Type B pancreatic cell (in vitro differentiated cells): ENCODE data around the gene XRCC6. TPM values are rescaled to one million over a fixed set of nuclear protein-coding genes. Genes with fewer than 3 reads are reported as not detected.

Source experiments
- DNase-seq: peaks from one replicate; pipeline ENCODE4 v3.0.0; 2021; ENCODE audit warnings: mixed read lengths; ENCODE audit not compliant: unreplicated experiment; ENCODE audit errors: extremely low spot score
- H3K27ac Mint-ChIP-seq: 2 replicates; pipeline ENCODE4 v1.8.0; 2021; ENCODE audit warnings: mild to moderate bottlenecking, mixed read lengths
- H3K27me3 Mint-ChIP-seq: 2 replicates; pipeline ENCODE4 v1.8.0; 2021; ENCODE audit warnings: mixed read lengths
- H3K36me3 Mint-ChIP-seq: 2 replicates; pipeline ENCODE4 v1.8.0; 2021; ENCODE audit warnings: mixed read lengths
- H3K4me1 Mint-ChIP-seq: one replicate; pipeline ENCODE4 v1.8.0; 2021; ENCODE audit warnings: mixed read lengths; ENCODE audit not compliant: unreplicated experiment
- H3K4me3 Mint-ChIP-seq: 2 replicates; pipeline ENCODE4 v1.8.0; 2021; ENCODE audit warnings: mild to moderate bottlenecking, mixed read lengths
- H3K9me3 Mint-ChIP-seq: 2 replicates; pipeline ENCODE4 v1.8.0; 2021; ENCODE audit warnings: mixed read lengths
- CTCF ChIP-seq: fragments of 200-600 bp; sonication (generic); conservative IDR thresholded peaks from 2 replicates; pipeline ENCODE4 v1.5.0; 2021; ENCODE audit warnings: antibody characterized with exemption, mild to moderate bottlenecking
- total RNA-seq: library from RNA; stranded (reverse); gene quantifications from 2 replicates; pipeline ENCODE4 v1.2.1, GENCODE V29; 2021; ENCODE audit warnings: low replicate concordance

Gene XRCC6
- total RNA-seq, 1 donor from 2014 or later: 302 TPM

- H3K36me3 Mint-ChIP-seq: no peaks in the 10 kb centered on the region
- no peak for DNase-seq
- peak overlapping the region; percentile 26 for H3K27ac Mint-ChIP-seq
- no peaks in the 10 kb centered on the region for H3K27me3 Mint-ChIP-seq
- H3K9me3 Mint-ChIP-seq: no peaks in the 10 kb centered on the region
- peak; percentile 76 for TF ChIP-seq CTCF
- no peak overlapping the region for H3K4me3 Mint-ChIP-seq
- peaks cover 5% of the 10 kb centered on the region for H3K4me1 Mint-ChIP-seq
Observed at GRCh38 chr22:41596776-41597634, 24.1 kb upstream of the XRCC6 start.

GRCh38 chr22:41597635-41597953 lies 23.5 kb upstream of the XRCC6 start:
- peaks cover 5% of the 10 kb centered on the region for H3K4me1 Mint-ChIP-seq
- no peaks in the 10 kb centered on the region for H3K9me3 Mint-ChIP-seq
- H3K4me3 Mint-ChIP-seq: no peak overlapping the region
- H3K27ac Mint-ChIP-seq: peak overlapping the region; percentile 26
- no peak for TF ChIP-seq CTCF
- DNase-seq: no peak
- H3K36me3 Mint-ChIP-seq: peaks cover 3% of the 10 kb centered on the region
- H3K27me3 Mint-ChIP-seq: no peaks in the 10 kb centered on the region

GRCh38 chr22:41598081-41598480 lies 23.0 kb upstream of the XRCC6 start:
- peaks cover 7% of the 10 kb centered on the region for H3K36me3 Mint-ChIP-seq
- H3K9me3 Mint-ChIP-seq: no peaks in the 10 kb centered on the region
- peak overlapping the region; percentile 26 for H3K27ac Mint-ChIP-seq
- no peak overlapping the region for H3K4me3 Mint-ChIP-seq
- no peak for TF ChIP-seq CTCF
- no peaks in the 10 kb centered on the region for H3K27me3 Mint-ChIP-seq
- no peak for DNase-seq
- H3K4me1 Mint-ChIP-seq: peaks cover 5% of the 10 kb centered on the region

GRCh38 chr22:41598891-41599635 lies 22.0 kb upstream of the XRCC6 start:
- H3K4me1 Mint-ChIP-seq: peaks cover 5% of the 10 kb centered on the region
- no peak for TF ChIP-seq CTCF
- no peak overlapping the region for H3K27ac Mint-ChIP-seq
- H3K27me3 Mint-ChIP-seq: no peaks in the 10 kb centered on the region
- no peaks in the 10 kb centered on the region for H3K9me3 Mint-ChIP-seq
- DNase-seq: no peak
- H3K36me3 Mint-ChIP-seq: peaks cover 8% of the 10 kb centered on the region
- no peak overlapping the region for H3K4me3 Mint-ChIP-seq

GRCh38 chr22:41600976-41601375 lies 20.1 kb upstream of the XRCC6 start:
- Mint-ChIP-seq H3K27ac (no peak overlapping the region), H3K4me3 (no peak overlapping the region), H3K27me3 (no peaks in the 10 kb centered on the region), H3K4me1 (no peaks in the 10 kb centered on the region), H3K9me3 (no peaks in the 10 kb centered on the region), H3K36me3 (peaks cover 12% of the 10 kb centered on the region)
- no peak for DNase-seq
- TF ChIP-seq CTCF: no peak
